GM10248 (cell line): ENCODE measurements around the gene TLR2.

Experiments used
- CTCF ChIA-PET: fragments of 300-600 bp; sonication (Branson Sonifier 250); formaldehyde crosslinking; extraction: SDS; loops from one replicate; lab custom pipeline; 2021; ENCODE audit warnings: antibody characterized with exemption; lab: Yijun Ruan, JAX
- POLR2A ChIA-PET: fragments of 350-650 bp; sonication (Branson Sonifier 250); formaldehyde crosslinking; extraction: SDS; loops from one replicate; lab custom pipeline; 2020; ENCODE audit warnings: antibody characterized with exemption; lab: Yijun Ruan, JAX
- DNase-seq: peaks from one replicate; pipeline ENCODE4 v3.0.0; 2012; ENCODE audit errors: extremely low spot score
- CTCF ChIP-seq: IDR thresholded peaks from 2 replicates; pipeline ENCODE4 v1.5.1; 2012; ENCODE audit warnings: mild to moderate bottlenecking, low read depth; ENCODE audit errors: extremely low read depth, missing control alignments, control extremely low read depth

The TLR2 gene

DNA sequence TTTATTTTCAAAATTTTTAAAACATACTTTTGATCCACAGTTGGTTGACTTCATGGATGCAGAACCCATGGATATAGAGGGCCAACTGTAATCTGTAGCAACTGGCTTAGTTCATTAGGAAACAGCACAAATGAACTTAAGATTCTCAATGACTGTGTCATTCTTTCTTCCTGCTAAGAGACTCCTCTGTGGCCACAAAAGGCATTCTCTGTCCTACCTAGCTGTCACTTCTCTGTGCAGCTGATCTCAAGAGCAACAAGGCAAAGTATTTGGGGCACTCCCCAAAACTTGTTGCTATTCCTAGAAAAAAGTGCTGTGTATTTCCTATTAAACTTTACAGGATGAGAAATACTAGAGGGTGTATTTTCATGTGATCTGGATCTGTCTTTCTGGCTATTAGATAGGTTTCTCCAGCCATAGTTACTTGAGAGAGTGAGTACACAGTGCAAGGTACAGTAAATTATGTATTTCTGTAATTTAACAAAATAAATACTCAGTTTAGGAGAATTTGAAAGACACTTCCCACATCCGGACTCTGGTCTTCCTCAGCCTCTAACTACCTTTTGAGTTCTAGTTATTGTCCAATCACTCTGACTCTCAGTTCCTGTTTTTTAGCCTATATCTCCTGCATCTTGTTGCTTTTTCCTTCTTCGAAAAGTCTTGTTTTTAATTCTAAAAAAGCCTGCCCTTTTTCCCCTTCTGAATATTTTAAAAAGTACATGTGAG, 21.8 kb downstream of the TLR2 start:
- ChIA-PET POLR2A (no interaction called here), CTCF (interaction anchor here (1.0 kb wide), 1 partner anchor 11 kb away, joined by 3 read pairs; no protein-coding TSS in a partner anchor)
- no peak for TF ChIP-seq CTCF
- no peak for DNase-seq

GRCh38 chr4:153706519-153706918, 22.4 kb downstream of the TLR2 start:
- DNase-seq: no peak
- POLR2A ChIA-PET: no interaction called here
- CTCF ChIA-PET: interaction anchor here (1.0 to 1.2 kb wide), 2 partner anchors 11 to 35 kb away, joined by 3 read pairs; no protein-coding TSS in a partner anchor
- no peak for TF ChIP-seq CTCF

DNA sequence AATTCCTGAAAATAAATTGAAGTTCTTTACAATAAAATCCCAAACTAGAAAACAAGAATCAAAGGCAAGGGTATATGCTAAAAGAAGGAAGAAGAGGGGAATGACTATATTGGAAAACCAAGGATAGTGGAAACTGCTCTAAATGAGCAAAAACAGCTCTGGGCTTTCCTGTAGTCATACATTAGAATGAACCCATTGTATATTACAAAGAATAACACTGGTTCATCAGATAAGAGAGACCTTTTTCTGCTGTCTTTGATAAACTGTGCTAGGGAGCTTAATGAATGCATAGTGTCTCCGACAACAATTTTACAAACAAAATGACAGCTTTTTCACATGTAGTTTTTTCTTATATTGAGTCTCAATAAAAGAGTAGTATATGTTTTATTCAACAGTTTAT, 26.6 kb downstream of the TLR2 start:
- ChIA-PET POLR2A (no interaction called here), CTCF (interaction anchor here (1.6 kb wide), 2 partner anchors 50 to 367 kb away, joined by 3 to 4 read pairs; partner anchors contain the start of gene MND1)
- TF ChIP-seq CTCF: no peak
- DNase-seq: no peak

DNA sequence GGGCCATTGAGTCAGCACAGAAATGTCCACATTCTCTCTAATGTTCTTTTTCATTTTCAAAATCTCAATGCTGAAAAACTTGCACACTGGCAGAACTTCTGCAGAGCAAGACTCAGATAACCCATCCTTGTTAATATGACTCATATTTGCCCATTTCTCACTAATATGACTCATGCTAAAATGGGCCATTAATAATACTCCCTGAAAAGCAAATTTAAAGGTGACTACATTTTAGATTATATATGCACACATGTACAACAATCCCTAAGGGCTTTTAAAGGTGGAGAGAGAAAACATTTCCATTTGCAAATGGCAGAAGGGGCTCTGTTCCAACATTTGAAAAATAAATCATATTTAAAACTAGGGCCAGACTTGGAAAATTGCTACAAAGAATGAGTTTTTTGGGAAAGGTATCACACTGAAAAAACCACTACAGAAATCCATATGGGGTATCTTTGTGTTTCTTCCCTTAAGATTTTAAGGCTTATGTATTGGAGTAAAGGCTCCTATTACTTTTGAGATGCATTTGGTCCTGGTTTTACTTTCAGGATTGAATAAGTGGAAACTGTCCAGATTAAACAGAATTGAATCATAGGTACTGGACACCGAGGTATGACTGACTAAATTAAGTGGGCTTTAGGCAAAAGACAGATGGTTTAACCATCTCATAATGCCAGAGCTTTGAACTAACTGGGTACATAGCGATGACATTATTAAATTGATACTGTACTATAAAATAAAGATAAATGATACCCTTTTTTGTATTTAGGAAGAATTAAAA, 30.0 kb downstream of the TLR2 start:
- TF ChIP-seq CTCF: no peak
- ChIA-PET POLR2A (no interaction called here), CTCF (no interaction called here)
- DNase-seq: no peak

DNA sequence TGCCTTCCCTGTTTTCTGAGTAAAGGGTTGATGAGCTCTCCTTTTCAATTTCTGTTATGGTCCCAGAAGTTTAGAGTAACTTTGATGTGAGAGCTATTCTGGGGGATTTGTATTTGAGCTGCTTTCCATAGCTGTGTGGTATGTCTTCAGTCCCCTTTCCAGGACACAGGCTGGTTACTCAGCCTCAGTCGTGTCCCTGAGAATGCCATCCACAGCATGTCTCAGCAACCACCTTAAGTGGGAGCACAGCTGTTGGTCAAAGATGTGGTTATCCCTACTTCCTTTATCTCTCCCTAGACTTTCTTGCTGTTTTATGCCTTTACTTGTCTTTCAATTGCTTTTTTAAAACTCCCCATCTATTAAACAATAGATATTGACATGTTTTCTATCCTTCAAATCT, 38.0 kb downstream of the TLR2 start:
- POLR2A ChIA-PET: no interaction called here
- no peak for DNase-seq
- TF ChIP-seq CTCF: no peak
- CTCF ChIA-PET: interaction anchor here (0.8 to 1.3 kb wide), 2 partner anchors 14 to 19 kb away, joined by 3 read pairs; no protein-coding TSS in a partner anchor

- ChIA-PET POLR2A (no interaction called here), CTCF (interaction anchor here (1.5 to 2.0 kb wide), 2 partner anchors 10 to 18 kb away, joined by 4 to 5 read pairs; no protein-coding TSS in a partner anchor)
- TF ChIP-seq CTCF: no peak
- no peak for DNase-seq
These were observed 40.5 kb downstream of the TLR2 start for GRCh38 chr4:153724606-153725005.
